ENCODE measurements around the gene TXNRD1.

TXNRD1 gene

DNA sequence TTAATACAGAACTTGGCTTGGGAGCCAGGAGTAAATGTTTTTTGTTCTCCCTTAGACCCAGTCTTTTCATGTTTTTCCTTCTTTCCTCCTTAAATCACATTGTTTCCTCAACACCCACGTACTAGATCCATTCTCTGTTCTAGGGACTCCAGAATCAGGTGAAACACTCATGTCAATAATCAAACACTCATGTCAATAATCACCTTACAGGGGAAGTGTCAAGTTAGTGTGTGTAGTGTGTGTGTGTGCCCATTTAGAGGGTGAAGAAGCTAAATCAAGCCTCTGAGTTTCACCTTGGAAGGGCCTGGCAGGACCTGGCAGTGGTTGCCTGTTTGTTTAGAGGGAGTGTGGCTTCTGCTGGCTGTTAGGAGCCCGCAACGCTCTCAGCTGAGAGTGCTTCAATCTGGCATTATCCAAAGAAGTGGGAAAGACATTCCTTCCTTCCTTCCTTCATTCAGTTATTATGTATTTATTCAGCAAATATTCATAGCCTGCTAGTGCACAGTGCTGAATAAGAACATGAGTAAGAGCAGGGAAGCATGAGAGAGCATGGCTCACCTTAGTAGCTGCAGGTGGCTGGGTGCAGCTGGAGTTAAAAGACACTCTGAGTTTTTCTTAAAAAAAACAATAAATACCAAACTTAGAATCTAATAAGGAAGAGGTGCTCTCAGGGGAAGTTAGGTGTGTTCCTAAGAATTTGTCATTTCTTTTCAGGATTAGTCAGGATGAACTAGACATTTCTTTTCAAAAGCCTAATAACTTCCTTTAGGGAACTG, 70.3 kb downstream of the TXNRD1 start:
- H3K27me3 ChIP-seq, result no peaks in the 10 kb centered on the region
- peak overlapping the region; percentile 75 to 93 for H3K4me3 ChIP-seq (ENCODE audit: low read depth in 1 of 2, low read length in 1 of 2)
- peaks cover 33 to 39% of the 10 kb centered on the region in 2 experiments for H3K4me1 ChIP-seq (ENCODE audit: control insufficient read depth in 1 of 2, insufficient read depth in 1 of 2, low read depth in 1 of 2, low read length in 1 of 2)
- peak overlapping the region; percentile 95 for H3K27ac ChIP-seq
- H3K9me3 ChIP-seq, result no peaks in the 10 kb centered on the region
- H3K36me3 ChIP-seq, result no peaks in the 10 kb centered on the region
- TF ChIP-seq, protein P1, sequence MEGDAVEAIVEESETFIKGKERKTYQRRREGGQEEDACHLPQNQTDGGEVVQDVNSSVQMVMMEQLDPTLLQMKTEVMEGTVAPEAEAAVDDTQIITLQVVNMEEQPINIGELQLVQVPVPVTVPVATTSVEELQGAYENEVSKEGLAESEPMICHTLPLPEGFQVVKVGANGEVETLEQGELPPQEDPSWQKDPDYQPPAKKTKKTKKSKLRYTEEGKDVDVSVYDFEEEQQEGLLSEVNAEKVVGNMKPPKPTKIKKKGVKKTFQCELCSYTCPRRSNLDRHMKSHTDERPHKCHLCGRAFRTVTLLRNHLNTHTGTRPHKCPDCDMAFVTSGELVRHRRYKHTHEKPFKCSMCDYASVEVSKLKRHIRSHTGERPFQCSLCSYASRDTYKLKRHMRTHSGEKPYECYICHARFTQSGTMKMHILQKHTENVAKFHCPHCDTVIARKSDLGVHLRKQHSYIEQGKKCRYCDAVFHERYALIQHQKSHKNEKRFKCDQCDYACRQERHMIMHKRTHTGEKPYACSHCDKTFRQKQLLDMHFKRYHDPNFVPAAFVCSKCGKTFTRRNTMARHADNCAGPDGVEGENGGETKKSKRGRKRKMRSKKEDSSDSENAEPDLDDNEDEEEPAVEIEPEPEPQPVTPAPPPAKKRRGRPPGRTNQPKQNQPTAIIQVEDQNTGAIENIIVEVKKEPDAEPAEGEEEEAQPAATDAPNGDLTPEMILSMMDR (IDR thresholded peaks at IDR 0.05), result no peak

DNA sequence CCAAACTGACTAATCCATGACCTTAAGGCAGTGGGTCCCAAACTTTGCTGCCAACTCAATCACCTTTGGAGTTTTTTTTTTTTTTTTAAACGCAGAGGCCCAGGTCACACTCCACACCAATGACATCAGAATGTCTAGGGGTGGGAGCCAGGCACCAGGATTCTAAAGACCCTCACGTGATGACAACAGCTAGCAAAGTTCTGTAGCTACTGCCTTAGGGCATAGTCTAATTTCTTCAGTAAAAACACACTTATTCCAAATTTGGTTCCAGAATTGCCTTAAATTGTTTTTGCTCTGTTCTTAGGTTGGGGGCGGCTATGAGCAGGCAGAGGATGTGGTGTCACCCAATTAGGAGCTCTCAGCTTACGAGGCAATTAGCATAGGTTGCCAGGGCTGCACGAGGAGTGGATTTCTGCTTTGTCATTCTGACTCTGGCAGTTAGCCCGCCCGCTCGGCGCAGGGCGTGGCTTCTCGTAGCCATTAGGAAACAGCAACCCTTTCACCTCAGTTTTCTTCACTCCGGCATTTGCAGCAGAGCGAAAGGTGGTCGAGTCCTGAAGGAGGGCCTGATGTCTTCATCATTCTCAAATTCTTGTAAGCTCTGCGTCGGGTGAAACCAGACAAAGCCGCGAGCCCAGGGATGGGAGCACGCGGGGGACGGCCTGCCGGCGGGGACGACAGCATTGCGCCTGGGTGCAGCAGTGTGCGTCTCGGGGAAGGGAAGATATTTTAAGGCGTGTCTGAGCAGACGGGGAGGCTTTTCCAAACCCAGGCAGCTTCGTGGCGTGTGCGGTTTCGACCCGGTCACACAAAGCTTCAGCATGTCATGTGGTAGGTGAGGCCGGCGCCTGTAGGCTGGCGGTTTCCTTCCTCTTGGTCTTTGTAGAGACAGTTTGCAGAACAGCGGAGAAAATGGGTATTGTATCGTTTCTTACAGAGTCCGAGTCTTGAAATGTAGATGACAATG, 71.2 kb downstream of the TXNRD1 start:
- TF ChIP-seq, protein P1 (IDR thresholded peaks at IDR 0.05), result peak; percentile 64
- peaks cover 33 to 39% of the 10 kb centered on the region in 2 experiments for H3K4me1 ChIP-seq (ENCODE audit: control insufficient read depth in 1 of 2, insufficient read depth in 1 of 2, low read depth in 1 of 2, low read length in 1 of 2)
- H3K27me3 ChIP-seq, result no peaks in the 10 kb centered on the region
- peaks cover 8% of the 10 kb centered on the region for H3K36me3 ChIP-seq
- no peaks in the 10 kb centered on the region for H3K9me3 ChIP-seq
- H3K27ac ChIP-seq, result peak overlapping the region; percentile 95
- H3K4me3 ChIP-seq (ENCODE audit: low read depth in 1 of 2, low read length in 1 of 2), result peak overlapping the region; percentile 75 to 93

DNA sequence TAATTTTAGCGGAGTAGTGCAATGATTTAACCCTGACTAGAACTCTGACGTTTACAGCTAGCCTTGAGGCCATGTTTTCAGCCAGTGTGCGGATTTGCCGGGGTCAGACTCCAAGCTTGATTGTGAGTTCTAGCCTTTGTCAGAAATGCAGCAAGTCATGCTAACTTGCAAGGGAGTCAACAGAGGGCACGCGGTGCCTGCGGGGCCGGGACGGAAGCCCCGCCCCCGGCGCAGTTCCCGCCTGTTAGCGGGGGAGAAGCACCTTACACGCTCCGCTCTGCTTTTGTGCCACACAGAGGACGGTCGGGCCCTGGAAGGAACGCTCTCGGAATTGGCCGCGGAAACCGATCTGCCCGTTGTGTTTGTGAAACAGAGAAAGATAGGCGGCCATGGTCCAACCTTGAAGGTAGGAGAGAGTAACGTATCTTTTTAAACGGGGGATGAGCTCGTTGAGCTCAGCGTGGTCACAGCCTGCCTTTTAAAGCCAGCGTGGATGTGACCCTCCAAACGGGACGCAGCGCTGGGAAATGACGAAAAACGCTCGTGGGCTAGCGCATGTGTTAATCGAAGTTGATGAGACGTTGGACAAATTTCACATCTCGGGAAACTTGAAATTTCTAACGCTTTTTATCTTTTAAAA, 73.2 kb downstream of the TXNRD1 start:
- peak overlapping the region; percentile 95 for H3K27ac ChIP-seq
- peaks cover 33 to 39% of the 10 kb centered on the region in 2 experiments for H3K4me1 ChIP-seq (ENCODE audit: control insufficient read depth in 1 of 2, insufficient read depth in 1 of 2, low read depth in 1 of 2, low read length in 1 of 2)
- peaks cover 27% of the 10 kb centered on the region for H3K36me3 ChIP-seq
- peak overlapping the region; percentile 75 to 93 for H3K4me3 ChIP-seq (ENCODE audit: low read depth in 1 of 2, low read length in 1 of 2)
- no peaks in the 10 kb centered on the region for H3K9me3 ChIP-seq
- TF ChIP-seq, protein P1 (IDR thresholded peaks at IDR 0.05), result peak; percentile 40
- no peaks in the 10 kb centered on the region for H3K27me3 ChIP-seq

DNA sequence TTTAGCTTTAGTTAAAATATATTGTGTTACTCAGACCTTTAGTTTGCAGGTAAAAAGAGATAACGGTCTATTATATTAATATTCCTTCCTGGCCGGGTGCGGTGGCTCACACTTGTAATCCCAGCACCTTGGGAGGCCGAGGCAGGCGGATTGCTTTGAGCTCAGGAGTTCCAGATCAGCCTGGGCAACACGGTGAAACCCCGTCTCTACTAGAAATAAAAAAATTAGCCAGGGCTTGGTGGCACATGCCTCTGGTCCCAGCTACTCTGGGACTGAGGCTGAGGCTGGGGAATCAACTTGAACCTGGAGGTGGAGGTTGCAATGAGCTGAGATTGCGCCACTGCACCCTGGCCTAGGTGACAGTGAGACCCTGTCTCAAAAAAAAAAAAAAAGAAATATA, 74.7 kb downstream of the TXNRD1 start:
- TF ChIP-seq, protein P1 (IDR thresholded peaks at IDR 0.05), result no peak
- peak overlapping the region in 1 of 2 experiments; percentile 75 for H3K4me3 ChIP-seq (ENCODE audit: low read depth in 1 of 2, low read length in 1 of 2)
- peaks cover 33 to 41% of the 10 kb centered on the region in 2 experiments for H3K4me1 ChIP-seq (ENCODE audit: control insufficient read depth in 1 of 2, insufficient read depth in 1 of 2, low read depth in 1 of 2, low read length in 1 of 2)

DNA sequence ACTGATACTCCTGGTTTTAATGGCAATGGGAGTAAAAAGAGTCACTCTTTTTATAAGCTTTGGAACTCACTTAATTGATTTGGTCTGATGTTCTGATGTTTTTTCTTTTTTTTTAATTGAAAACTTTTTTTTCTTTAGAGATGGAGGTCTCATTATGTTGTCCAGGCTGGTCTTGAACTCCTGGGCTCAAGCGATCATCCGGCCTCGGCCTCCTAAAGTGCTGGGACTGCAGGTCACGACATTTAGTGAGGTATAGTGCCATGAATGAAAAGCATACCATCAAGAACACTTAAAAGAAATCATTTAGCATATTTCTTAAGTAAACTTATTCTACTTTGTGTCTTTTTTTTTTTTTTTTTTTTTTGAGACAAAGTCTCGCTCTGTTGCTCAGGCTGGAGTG, 75.3 kb downstream of the TXNRD1 start:
- H3K9me3 ChIP-seq, result no peaks in the 10 kb centered on the region
- peaks cover 32 to 40% of the 10 kb centered on the region in 2 experiments for H3K4me1 ChIP-seq (ENCODE audit: control insufficient read depth in 1 of 2, insufficient read depth in 1 of 2, low read depth in 1 of 2, low read length in 1 of 2)
- H3K27me3 ChIP-seq, result no peaks in the 10 kb centered on the region
- H3K4me3 ChIP-seq (ENCODE audit: low read depth in 1 of 2, low read length in 1 of 2), result no peak overlapping the region
- TF ChIP-seq, protein P1 (IDR thresholded peaks at IDR 0.05), result no peak
- H3K27ac ChIP-seq, result no peak overlapping the region
- peaks cover 48% of the 10 kb centered on the region for H3K36me3 ChIP-seq

More for the DNA sequence above, 74.7 kb downstream of the TXNRD1 start:
- H3K27me3 ChIP-seq, result no peaks in the 10 kb centered on the region
- no peaks in the 10 kb centered on the region for H3K9me3 ChIP-seq
- peak overlapping the region; percentile 95 for H3K27ac ChIP-seq
- H3K36me3 ChIP-seq, result peaks cover 43% of the 10 kb centered on the region

Measured in neutrophil (primary cell).